GM12878 (cell line): ENCODE results near the gene CCDC87.

Source experiments
- FOXM1 ChIP-seq: IDR thresholded peaks from 2 replicates; pipeline ENCODE4 v1.6.1; 2012; ENCODE audit warnings: low read depth, mild to moderate bottlenecking, inconsistent platforms, low read length, moderate library complexity
- MYC ChIP-seq: IDR thresholded peaks from 2 replicates; pipeline ENCODE4 v1.6.1; 2011; ENCODE audit warnings: mild to moderate bottlenecking, low read length, moderate library complexity, inconsistent platforms; ENCODE audit not compliant: insufficient read depth, insufficient replicate concordance, insufficient read length, severe bottlenecking
- NRF1 ChIP-seq: conservative IDR thresholded peaks from 2 replicates; pipeline ENCODE4 v1.6.1; 2011; ENCODE audit warnings: mild to moderate bottlenecking, low read depth, low read length, improper control_type of control experiment
- PAX8 ChIP-seq: fragments of 450-650 bp; IDR thresholded peaks from 2 replicates; pipeline ENCODE4 v1.6.1; 2017; ENCODE audit warnings: mild to moderate bottlenecking, moderate library complexity
- RAD21 ChIP-seq: IDR thresholded peaks from 2 replicates; pipeline ENCODE4 v1.6.1; 2011; ENCODE audit warnings: mild to moderate bottlenecking, low read depth, low read length, moderate library complexity; ENCODE audit not compliant: insufficient read depth
- RAD51 ChIP-seq: fragments of 450-650 bp; IDR thresholded peaks from 2 replicates; pipeline ENCODE4 v1.6.1; 2016; ENCODE audit warnings: moderate library complexity, mild to moderate bottlenecking, inconsistent platforms
- SMC3 ChIP-seq: IDR thresholded peaks from 2 replicates; pipeline ENCODE4 v1.6.1; 2011; ENCODE audit warnings: low read length, improper control_type of control experiment, borderline replicate concordance
- SPI1 ChIP-seq: IDR thresholded peaks from 2 replicates; pipeline ENCODE4 v1.6.1; 2011; ENCODE audit warnings: low read depth, mild to moderate bottlenecking, low read length, moderate library complexity, borderline replicate concordance; ENCODE audit not compliant: insufficient read depth
- STAT3 ChIP-seq: IDR thresholded peaks from 2 replicates; pipeline ENCODE4 v1.6.1; 2011; ENCODE audit warnings: low read depth, low read length, improper control_type of control experiment
- ZNF274 ChIP-seq: IDR thresholded peaks from one replicate; pipeline ENCODE4 v1.8.0; 2011; ENCODE audit not compliant: insufficient read length, insufficient read depth
- TF ChIP-seq, protein P1 (sequence below): IDR thresholded peaks from 2 replicates; pipeline ENCODE4 v1.6.1; 2012; ENCODE audit warnings: low read length, inconsistent platforms
- TF ChIP-seq, protein P2 (sequence below), 3 experiments: IDR thresholded peaks in 2 of 3; conservative IDR thresholded peaks in 1 of 3; 2 replicates each; pipeline ENCODE4 v1.5.1; 2011; ENCODE audit warnings: low read depth in 3 of 3, low read length in 3 of 3, mild to moderate bottlenecking in 3 of 3, control low read depth in 2 of 3, moderate library complexity in 2 of 3, inconsistent platforms in 1 of 3, mixed read lengths in 1 of 3; ENCODE audit not compliant: control insufficient read depth in 2 of 3, insufficient read depth in 1 of 3; ENCODE audit errors: extremely low read depth in 1 of 3

DNA sequence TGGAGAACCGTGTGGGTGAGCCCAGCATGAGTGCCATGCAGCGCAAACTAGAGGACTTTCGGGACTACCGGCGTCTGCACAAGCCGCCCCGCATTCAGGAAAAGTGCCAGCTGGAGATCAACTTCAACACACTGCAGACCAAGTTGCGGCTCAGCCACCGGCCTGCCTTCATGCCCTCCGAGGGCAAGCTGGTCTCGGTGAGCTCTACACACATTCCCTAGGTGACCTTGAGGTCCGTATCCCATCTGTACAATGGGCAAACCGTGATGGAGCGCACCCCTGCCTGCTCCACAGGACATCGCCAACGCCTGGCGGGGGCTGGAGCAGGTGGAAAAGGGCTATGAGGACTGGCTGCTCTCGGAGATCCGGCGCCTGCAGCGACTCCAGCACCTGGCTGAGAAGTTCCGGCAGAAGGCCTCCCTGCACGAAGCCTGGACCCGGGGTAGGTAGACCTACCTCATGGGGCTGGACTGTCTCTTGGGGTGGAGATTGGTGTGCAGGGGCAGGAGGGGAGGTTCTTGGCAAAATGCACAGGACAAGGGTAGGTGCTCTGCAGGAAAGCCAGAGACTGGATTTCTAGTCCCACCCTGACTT lies 35.0 kb downstream of the CCDC87 start:
- TF ChIP-seq PAX8 (no peak), SPI1 (no peak), RAD21 (no peak), FOXM1 (no peak), STAT3 (no peak), RAD51 (no peak), NRF1 (no peak), ZNF274 (no peak), MYC (no peak), SMC3 (no peak)
- TF ChIP-seq, protein P1, sequence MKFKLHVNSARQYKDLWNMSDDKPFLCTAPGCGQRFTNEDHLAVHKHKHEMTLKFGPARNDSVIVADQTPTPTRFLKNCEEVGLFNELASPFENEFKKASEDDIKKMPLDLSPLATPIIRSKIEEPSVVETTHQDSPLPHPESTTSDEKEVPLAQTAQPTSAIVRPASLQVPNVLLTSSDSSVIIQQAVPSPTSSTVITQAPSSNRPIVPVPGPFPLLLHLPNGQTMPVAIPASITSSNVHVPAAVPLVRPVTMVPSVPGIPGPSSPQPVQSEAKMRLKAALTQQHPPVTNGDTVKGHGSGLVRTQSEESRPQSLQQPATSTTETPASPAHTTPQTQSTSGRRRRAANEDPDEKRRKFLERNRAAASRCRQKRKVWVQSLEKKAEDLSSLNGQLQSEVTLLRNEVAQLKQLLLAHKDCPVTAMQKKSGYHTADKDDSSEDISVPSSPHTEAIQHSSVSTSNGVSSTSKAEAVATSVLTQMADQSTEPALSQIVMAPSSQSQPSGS: no peak
- TF ChIP-seq, protein P2, sequence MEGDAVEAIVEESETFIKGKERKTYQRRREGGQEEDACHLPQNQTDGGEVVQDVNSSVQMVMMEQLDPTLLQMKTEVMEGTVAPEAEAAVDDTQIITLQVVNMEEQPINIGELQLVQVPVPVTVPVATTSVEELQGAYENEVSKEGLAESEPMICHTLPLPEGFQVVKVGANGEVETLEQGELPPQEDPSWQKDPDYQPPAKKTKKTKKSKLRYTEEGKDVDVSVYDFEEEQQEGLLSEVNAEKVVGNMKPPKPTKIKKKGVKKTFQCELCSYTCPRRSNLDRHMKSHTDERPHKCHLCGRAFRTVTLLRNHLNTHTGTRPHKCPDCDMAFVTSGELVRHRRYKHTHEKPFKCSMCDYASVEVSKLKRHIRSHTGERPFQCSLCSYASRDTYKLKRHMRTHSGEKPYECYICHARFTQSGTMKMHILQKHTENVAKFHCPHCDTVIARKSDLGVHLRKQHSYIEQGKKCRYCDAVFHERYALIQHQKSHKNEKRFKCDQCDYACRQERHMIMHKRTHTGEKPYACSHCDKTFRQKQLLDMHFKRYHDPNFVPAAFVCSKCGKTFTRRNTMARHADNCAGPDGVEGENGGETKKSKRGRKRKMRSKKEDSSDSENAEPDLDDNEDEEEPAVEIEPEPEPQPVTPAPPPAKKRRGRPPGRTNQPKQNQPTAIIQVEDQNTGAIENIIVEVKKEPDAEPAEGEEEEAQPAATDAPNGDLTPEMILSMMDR (IDR thresholded peaks at IDR 0.05 in 2 of 3, conservative IDR thresholded peaks at IDR 0.05 in 1 of 3; ENCODE audit: control insufficient read depth in 2 of 3, extremely low read depth in 1 of 3, insufficient read depth in 1 of 3, low read depth in 3 of 3, low read length in 3 of 3): no peak
